SK-N-DZ (cell line): ENCODE results near the gene SPRR2F.

ENCODE experiments used
- DNase-seq: peaks from one replicate; pipeline ENCODE4 v3.0.0-alpha.2; 2015; ENCODE audit warnings: low spot score
- small RNA-seq, 2 experiments: library from RNA; depleted of rRNA; stranded (forward); fragments of <200 nt; gene quantifications; one replicate each; pipeline ENCODE3, GENCODE V24; 2014

The SPRR2F gene

DNA sequence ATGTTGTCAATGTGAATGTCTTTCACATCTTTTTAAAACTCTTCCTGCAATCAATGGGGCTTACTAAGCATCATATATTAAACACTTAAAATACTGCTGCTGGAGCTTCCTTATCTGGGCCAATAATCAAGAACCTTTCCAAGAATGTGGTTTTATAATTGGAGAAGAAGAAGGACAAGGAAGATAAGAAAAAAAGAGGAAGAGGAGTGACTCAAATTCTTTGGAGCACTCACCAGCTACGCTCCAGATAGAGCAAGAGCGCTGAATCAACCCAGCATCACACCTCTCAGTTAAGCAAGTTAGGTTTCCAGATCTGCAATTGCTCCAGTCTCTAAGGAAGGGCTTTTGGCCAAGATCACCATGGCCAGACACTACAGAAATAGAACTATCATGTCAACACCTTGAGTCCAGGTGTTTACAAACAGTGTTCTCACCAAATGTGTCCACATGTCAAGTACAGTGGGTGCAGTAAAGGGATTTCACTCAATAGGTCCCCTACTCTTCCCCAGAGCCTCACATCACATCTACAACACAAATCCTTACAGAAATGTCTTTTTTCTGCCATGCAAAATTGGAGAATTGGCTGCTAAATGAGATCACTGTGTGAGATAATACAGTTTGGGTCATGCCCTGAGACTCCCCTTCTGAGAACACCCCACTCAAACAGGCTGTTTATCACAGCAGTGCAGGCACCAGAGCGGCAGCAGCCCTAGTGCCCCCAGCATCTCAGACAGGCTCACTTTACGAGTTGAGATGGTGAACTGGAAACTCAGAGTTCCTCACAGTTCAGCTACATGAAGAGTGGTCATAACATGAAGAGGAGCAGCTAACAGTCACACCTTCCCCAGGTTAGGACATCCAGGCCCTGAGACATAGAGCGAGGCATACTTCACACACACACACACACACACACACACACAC lies 40.2 kb downstream of the SPRR2F start:
- no peak for DNase-seq

DNA sequence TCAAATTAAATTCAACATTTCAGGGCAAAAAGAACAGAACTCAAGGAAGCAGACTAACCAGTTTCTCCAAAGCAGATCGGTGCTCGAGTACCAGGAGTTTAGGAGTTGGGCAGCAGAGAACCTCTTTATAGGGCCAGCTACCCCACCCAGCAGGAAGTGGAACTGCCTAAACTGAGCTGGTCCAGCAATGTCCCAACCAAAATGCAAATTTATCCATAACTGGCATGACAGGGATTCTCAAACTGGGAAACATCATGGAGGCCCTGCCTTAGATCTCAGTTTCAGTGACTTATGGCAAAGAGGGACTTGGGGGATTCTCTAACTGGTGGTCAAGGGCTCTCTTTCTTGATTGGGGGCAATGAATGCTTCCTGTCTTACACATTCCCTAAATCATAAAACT lies 41.8 kb downstream of the SPRR2F start, which contains the start of gene SPRR2B:
TSS of gene SPRR2B (minus strand) at position 101 of the 400 bp plus-strand sequence. CDS start 772 bp downstream, outside the sequence.
- no peak for DNase-seq

DNA sequence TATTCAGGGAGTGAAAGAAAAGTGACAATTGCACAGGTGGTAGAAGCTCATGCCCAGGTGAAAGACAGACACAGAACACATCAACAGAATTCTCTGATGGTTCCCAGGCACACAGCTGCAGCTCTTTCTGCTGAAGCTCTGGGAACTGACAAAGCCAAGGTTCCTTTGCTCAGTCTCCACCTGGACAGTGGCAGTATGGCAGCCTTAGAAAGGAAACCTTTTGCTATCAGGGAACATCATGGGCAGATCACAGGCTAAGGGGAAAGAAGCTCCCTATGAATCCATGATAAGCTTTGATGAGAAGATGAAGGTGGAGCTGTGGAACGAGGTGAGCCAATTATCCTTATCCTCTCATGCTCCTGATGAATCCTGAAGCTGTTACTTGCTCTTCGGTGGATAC lies 43.1 kb downstream of the SPRR2F start:
- DNase-seq, result no peak

Small RNA genes lying within 50 kb of the gene (small RNA-seq; reads per million reads assigned to genes)
- gene SPRR2C, result 0 reads per million in 2 experiments
